Kasumi-1 (cell line): ENCODE results near the gene CDKN2B-AS1.
A peak's percentile ranks its signal among the peaks of the same experiment; 100 is the strongest.

Experiments
- DNase-seq, 2 experiments: peaks; one replicate each; lab custom pipeline; 2025; lab: John Stamatoyannopoulos, UW

Gene CDKN2B-AS1

DNA sequence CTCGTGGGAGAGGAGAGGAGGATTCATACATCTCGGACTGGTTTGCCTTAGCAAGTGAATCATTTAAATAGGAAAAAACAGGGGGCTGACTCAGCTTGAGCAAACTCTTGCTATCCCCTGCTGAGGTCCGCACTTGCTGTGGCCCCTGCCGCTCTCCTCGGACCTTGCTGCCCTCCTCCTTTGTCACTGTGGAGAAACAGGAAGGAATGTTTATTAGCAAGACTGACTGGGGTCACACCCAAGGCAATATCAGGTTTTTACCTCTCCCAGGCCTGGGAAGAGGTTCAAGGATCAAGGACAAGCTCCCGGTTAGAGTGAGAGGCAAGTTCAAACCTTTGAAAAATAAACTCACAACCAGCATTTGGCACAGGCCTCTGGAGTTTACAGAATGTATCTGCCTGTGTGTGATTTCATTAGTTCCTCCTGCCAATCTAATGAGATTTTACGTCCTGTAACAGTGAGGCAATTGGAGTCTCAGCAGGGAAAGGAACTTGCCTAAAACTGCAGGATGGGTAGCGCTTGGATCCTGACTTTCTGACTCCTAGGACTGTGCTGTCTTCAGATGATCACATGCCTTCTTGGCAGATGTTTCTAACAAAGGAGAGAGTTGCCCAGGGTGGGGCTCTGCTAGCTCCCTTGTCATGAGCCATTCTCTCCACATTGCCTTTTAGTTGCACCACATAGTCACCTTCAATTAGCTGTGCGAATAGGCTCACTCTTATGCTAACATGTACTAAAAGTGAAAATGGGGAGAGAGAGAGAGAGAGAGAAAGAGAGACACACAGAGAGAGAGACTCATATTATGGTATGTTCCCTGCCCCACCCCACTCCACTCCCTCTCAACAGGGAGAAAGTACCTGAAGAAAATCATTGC is 123.2 kb downstream of the CDKN2B-AS1 start:
- no peak for DNase-seq

DNA sequence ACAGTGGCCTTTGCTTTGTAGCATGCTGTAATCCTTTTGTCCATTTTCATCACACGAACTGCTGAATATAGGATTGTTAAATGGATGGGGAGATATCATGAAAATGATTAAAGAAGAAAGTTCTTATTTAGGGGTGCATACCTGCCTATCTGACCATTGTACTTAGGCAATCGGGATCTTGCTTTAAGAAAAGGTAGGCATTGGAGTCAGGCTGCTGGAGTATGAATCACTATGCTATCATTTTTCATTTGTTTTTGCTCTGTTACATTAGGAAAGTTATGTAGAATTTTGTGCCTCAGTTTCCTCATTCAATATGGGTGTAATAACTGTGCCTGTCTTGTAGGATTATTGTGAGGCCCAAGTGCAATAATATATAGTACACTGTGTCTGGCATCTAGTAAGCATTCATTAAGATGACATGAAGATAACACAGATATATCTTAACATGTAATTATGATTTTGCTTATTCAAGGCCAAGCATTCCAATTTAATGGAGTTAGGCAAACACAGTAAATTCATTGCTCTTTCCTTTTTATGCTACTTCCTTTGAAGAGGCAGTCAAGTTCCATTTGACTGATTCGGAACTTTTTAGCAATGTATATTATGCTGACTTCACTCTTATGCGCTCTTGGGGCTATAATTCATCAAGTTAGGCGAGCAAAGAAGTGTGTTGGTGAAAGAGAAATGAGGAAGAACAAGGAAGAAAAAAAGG is 124.4 kb downstream of the CDKN2B-AS1 start:
- DNase-seq: no peak

DNA sequence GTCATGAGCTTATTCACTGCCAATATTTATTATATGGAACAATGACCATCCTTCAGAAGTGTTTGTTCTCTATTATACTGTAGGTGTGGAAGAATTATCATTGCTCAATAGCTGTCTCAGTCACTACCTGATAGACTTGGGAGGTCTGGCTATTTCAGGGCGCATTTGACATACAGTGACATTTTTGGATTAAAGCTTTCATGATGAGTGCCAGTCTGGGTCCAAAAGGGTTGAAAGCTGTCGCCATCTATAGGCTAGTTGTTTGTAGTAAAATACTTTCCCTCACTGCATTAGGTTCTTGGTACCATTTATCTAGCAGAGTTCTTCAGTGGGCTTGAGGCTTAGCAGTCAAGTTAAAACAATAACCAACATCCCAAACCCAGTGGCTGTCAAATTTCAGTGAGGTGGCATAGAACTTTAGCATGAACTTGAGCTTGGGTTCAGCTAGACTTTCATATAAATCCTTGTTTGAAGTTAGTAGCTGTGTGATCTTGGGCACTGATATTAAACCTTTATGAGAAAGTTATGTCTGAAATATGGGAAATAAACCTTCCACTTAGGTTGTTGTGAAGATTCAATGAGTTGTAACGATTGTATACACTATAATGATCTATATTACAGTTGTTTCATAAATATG is 125.0 kb downstream of the CDKN2B-AS1 start:
- peak; percentile 8 to 48 for DNase-seq

DNA sequence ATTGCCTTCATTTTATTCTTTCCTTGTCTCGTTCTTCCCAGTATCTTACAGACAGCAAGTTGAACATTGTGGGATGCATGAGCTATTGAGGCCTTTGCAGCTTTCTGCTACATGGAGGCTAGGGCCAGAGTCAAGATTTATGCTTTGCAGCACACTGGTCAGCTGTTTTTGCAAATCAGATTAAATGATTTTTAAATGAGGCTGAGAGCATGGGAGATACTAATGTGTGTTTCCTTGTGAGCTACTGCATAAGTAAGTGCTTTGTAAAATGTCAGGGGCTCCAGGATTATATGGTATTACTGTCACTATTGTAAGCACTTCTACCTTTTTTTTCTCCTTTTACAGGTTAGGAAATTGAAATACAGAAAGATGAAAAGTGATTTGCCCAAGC is 125.6 kb downstream of the CDKN2B-AS1 start:
- no peak for DNase-seq

DNA sequence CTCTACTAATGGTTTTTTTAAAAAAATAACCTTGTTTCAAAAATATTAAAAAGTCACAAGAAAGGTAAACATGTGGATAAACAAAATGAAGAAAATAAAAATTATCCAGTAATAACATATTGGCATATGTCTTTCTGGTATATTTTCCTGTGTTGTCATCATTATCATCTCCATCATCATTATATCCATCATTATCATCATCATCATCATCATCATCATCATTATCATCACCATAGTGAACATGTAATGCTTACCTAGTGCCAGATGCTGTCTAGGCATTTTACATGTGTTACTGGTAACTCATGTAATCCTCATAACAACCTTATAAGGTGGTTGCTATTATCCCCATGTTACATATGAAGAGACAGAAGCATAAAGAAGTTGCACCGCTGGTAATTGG is 126.0 kb downstream of the CDKN2B-AS1 start:
- no peak for DNase-seq

DNA sequence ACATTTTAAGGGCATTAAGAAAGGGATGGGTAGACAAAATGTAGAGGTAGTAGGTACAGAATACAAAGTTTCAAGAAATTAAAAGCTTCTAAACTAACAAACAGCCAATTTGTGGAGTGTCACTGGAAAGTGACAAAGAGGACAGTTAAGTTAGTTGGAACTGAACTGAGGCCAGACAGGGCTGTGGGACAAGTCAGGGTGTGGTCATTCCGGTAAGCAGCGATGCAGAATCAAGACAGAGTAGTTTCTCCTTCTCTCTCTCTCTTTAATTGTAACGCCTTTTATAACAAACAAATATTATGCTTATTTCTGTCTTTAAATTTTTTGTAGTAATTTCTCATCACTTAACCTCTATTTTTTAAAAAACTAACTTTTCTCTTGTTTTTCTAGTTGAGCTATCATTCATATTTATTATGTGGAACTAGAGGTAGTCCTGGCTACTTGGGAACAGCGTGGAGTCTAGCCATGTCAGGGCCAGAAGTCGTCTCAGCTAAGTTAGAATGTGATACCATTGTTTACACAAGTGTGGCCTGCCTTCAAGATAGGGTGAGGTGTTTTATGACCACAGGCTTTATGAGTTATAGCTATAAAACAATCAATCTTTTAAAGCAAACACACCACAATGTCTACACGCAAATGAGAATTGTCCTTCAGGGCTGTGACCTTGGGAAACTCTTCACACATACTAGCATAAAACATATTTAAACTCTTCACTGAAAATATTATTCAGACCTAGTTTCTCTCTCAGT is 129.8 kb downstream of the CDKN2B-AS1 start:
- no peak for DNase-seq

DNA sequence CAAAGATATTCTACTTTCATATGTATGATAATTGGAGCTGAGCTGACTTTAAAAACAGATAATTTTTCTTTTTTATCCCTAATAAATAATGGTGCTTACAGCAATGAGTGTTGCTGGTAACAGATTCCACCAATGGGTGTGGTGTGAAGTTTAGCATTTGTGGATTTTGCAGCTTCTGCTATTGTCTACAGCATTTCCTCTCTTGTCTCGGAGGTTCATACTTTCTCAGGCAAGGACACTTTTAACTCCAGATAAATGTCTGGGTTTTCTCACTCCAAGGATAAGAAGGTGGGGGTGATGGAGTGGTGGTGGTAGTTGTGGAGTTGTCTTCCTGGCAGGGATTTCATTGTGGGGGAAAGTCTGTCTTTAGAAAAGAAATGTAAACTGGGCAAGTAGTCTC is 134.5 kb downstream of the CDKN2B-AS1 start:
- DNase-seq: no peak

DNA sequence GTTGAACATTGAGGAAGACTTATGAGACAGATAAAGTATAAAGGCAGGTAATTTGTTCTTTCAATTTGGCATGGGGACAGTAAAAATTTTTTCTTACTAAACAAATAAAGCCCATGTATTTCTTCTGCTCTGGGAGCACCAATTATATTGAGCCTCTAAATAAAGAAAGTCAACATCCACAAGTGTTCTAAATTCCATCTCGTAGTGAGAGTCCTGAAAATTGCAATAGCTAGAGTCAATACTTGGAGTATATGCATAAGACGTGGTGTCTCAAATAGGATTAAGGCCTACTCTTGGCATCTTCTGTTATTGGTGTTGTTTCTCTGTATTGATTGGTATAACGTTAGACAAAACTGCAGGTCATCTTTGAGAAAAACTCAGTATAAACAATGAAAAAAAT is 135.0 kb downstream of the CDKN2B-AS1 start:
- no peak for DNase-seq

DNA sequence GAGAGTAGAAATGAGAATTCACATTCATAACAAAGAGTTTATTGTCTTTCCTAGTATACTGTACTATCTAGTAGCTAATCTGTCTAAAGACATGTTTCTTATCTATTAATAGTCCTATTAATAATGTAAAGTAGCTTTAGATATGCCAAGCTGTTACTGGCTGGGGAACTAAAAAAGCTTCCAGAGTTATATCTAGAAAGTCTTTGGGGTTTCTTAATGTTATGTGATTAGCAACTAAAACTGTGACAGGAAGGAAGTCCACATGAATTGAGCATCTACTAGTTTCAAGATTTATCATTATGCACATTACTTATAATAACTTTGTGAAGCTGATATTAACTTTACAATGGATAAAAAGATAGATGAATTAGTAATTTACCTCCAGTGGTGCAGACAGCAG is 137.2 kb downstream of the CDKN2B-AS1 start:
- DNase-seq: no peak

DNA sequence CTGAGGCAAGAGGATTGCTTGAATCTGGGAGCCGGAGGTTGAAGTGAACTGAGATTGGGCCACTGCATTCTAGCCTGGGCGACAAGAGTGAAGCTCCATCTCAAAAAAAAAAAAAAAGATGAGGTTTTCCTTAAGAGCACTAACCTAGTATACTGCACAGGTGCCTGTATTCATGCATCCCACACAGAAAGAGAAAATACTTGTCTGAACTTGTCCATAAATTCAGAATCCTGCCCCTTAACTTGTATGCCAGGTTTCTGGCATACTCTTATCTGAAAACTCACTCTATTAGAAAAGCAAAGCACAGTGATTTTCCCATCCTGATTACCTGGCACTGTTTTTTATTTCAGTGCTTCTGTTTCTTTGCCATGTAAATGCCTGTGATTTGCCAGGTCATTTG is 139.8 kb downstream of the CDKN2B-AS1 start:
- DNase-seq: no peak

DNA sequence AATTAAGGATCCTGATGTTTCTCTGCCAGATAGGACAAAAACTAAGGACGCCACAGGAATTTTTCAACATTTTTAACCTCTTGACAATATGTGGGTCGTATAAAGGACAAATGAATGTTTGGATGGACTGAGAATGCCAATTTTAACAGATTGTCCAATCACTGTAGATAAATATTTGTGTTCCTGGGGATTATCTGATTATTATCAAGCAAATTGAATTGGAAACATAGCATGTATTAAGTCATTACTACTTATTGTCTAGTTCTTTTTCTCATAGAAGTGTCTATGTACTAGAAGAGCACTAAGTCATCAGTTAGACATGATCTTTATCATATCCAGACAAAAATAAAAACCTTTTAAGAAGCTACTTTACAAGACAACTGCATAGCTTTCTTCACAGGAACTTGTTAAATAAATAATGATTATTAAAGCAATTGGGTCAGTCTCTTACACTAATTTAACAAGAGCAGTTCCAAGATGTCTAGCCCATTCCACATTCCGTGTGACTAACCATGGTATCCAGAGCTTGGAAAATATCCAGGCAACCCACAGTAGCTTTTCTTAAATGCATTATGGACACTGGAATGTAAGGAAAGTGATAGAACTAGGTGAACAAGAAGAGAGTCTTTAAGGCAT is 142.0 kb downstream of the CDKN2B-AS1 start:
- no peak for DNase-seq

DNA sequence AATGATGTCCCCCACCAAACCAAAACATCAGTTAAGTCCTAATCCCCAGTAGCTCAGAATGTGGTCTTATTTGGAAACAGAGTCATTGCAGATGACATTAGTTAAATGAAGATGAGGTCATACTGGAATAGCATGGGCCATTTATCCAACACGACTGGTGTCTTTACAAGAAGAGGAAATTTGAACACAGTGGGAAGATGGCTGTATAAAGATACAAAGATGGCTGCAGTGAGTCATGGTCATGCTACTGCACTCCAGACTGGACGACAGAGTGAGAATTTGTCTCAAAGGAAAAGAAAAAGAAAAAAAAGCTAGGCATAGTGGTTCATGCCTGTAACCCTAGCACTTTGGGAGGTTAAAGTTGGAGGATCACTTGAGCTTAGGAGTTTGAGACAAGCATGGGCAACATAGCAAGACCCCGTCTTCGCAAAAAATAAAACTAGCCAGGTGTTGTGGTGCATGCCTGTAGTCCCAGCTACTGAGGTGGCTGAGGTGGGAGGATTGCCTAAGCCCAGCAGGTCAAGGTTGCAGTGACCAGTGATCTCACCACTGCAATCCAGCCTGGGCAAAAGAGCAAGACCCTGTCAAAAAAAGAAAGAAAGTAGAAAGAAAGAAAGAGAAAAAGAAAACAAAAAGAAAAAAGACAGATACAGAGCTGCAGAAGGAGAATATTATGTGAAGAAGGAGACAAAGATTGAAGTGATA is 144.5 kb downstream of the CDKN2B-AS1 start:
- DNase-seq: no peak

DNA sequence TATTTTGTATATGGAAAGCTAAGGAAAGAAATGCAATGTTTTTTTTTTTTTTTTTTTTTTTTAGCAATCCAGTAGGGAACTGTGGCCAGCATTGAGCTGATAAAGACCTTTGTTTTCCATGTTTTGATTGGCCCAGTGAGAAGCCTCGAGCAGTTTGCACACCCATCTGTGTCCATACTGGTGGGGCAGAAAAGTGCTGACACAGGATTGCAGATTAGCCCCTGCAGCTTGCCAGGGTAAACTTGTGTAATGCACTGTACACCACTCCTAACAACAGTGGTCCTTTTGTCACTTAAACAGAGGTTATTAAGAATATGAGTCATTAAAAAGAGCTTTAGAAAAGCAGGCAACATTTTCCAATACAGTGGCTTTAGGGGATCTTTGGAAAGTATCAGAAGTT is 147.3 kb downstream of the CDKN2B-AS1 start:
- DNase-seq: no peak

DNA sequence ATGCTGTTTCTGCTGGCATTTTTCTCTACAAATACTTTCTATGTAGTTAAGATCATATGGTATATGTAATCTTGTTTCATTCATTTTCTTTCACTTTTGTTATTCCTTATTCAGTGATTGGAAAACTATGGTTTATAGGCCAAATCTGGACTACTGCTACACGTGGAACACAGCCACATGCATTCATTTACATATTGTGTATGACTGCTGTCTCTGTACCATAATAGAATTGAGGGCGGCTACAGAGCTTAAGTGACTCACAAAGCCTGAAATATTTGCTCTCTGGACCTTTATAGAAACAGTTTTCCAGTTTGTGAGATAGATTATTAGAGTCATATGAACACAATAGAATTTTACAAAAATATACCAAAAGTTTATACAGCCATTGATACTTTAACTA is 148.1 kb downstream of the CDKN2B-AS1 start:
- DNase-seq: no peak

DNA sequence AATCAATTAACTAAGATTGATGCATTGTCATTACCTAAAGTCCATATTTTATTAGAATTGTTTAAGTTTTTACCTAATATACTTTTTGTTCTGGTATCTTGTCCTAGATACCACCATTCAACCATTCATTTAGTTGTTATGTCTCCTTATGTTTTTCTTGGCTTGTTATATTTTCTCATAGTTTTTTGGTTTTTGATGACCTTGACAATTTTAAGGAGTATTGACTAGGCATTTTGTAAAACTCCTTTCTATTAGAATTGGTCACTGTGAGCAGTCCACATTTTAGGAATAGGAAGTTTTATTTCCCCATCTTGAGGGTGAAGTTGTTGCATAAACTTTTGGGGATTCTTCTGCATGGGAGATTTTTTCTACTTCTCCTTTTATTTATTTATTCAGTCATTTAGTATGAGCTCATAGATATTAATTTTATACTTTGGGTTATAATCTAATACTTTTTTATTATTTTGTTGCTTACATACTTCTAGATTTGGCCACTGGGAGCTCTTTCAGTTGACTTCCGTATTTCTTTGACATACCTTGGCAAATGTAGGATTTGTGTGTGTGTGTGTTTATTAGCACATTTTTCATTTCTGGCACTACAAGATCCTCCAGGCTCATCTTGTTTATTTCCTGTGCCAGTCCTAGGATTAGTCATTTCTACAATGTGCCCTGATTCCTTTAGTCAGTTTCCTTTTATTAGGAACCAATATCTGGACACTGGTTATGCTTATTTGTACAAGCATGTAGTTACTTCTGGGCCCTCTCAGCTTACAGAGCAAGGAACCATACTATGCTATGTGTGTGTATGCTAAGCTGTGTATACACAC is 149.4 kb downstream of the CDKN2B-AS1 start:
- DNase-seq: no peak

DNA sequence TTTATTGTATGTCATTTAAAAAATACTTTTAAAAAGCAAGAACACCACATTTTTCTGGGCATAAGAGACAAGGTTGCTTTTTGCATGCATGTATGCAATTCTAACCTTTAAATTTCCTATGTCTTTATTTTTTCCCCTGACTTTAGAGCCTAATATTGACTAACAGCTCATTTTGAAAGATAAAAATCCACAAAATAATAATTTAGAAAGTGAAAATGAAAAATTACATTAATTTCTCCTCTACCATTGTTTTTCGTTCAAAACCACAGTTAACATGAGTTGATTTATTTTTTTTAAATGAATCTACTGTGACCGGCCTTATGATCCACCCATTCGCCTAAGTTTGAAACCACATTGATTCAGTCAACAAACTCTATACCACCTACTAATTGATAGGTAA is 152.0 kb downstream of the CDKN2B-AS1 start:
- no peak for DNase-seq

DNA sequence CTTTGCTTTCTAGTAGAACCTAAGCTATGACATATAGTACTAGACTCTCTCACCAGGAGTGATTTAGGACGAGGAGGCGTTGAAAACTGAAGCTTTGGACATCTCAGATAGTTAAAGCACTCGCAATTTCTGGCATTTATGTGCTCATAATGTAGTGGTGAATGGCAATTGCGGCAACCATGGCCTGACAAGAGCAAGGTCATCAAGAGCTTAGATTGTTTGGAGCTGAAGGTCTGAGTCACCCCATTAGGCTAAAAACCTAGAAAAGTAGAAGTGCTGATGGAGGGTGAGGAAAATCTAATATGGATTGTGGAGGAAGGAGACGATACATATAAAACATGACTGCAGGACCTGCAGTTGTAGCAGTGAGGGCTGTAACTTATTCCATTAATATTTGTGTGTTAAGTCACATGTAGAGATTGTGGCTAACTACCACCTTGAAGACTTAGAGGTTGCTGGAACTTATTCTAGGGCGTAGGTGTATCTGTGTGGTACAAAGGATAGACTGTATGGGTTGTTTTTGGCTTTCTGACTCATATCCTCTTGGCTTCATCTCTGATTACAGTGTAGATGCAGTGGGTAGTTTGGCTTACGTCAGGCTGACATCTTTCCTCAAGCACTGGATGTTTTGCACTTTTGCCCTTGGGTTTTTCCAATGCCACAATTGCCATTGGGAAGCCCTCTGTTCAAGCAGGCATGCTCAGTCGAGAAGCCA is 153.4 kb downstream of the CDKN2B-AS1 start:
- DNase-seq: no peak

DNA sequence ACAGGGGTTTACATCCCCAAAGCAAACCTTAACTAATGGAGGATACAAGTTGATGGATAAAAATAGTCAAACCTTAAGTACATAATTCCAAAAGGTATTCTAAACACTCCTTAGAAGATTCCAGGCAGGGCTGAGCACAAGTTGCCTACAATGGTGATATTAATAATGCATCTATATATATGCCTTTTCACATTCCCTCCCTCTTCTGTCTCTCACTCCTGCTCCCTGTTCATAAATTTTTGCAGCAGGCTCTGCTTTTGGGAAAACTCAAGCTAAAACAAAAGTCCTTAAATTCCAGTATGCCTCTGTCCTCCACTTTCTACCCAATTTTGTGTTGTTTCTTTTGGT is 153.9 kb downstream of the CDKN2B-AS1 start:
- no peak for DNase-seq

DNA sequence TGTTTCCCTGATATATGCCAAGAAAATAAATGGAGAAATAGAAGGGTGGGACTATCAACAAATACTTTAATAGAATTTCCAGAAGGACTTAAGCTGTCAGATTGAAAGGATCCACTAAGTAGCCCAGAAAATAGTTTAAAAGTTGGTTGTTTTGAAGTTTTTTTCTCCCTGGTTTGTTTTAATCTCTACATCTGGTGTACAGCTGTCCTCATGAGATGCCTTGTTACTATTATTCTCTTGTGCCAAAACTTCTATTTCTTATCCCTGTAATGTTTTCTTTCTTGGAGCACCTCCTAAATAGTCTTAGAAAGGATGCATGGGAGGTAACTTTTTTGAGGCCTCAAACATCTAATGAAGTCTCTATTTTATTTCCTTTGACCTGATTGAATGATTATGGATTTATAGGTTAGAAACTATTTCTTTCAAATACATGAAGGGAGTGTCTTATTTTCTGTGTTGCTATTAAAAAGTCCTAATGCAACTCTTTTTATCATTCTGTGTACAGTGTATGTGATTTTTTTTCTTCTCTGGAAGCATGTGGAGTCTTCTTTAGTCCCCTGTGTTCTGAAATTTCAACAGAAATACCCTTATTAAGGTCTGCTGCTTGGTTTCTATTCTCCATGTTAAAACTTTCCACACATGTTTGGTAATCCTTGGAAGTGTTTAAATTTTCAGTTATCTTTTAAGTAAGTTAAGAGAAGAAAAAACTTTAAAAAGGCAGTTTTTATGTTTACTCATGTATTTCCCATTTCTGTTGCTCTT is 154.5 kb downstream of the CDKN2B-AS1 start:
- no peak for DNase-seq
